GM11168 (cell line): Measurements from ENCODE around the gene HEPHL1.
"Not testable (repeated sequence)": the region's sequence is repeated elsewhere in the genome, so short reads cannot be mapped to it uniquely, and the experiment has no call there.

ENCODE experiments used
- in situ Hi-C: fragments of 300-500 bp; cut with MboI; formaldehyde crosslinking; loops from one replicate; pipeline ENCODE4 v1.12.0; 2022; ENCODE audit warnings: low sequenced_read_pairs; ENCODE audit not compliant: unreplicated experiment

Gene HEPHL1

GRCh38 chr11:94077552-94078293, 56.6 kb downstream of the HEPHL1 start:
- in situ Hi-C loops: no loop called here

GRCh38 chr11:94084164-94084563, 63.0 kb downstream of the HEPHL1 start:
- in situ Hi-C loops: no loop called here

GRCh38 chr11:94088906-94089305, 67.8 kb downstream of the HEPHL1 start:
- in situ Hi-C loops: no loop called here

GRCh38 chr11:94089341-94089740, 68.2 kb downstream of the HEPHL1 start:
- in situ Hi-C loops: no loop called here

GRCh38 chr11:94090401-94090800, 69.2 kb downstream of the HEPHL1 start:
- in situ Hi-C loops: no loop called here

GRCh38 chr11:94091091-94091490, 69.9 kb downstream of the HEPHL1 start:
- in situ Hi-C loops: no loop called here

GRCh38 chr11:94100253-94100652, 79.1 kb downstream of the HEPHL1 start:
- in situ Hi-C loops: no loop called here

GRCh38 chr11:94103471-94103870, 82.3 kb downstream of the HEPHL1 start:
- in situ Hi-C loops: no loop called here

- in situ Hi-C loops: no loop called here
These were observed 83.6 kb downstream of the HEPHL1 start for GRCh38 chr11:94104734-94105133.

- in situ Hi-C loops: no loop called here
These were observed 85.6 kb downstream of the HEPHL1 start for GRCh38 chr11:94106716-94107115.

GRCh38 chr11:94107363-94107762, 86.2 kb downstream of the HEPHL1 start:
- in situ Hi-C loops: no loop called here

GRCh38 chr11:94111241-94111640, 90.1 kb downstream of the HEPHL1 start:
- in situ Hi-C loops: no loop called here

GRCh38 chr11:94111660-94112059, 90.5 kb downstream of the HEPHL1 start:
- in situ Hi-C loops: no loop called here

- in situ Hi-C loops: no loop called here
These were observed 91.2 kb downstream of the HEPHL1 start for GRCh38 chr11:94112206-94112953.

- in situ Hi-C loops: no loop called here
These were observed 96.0 kb downstream of the HEPHL1 start for GRCh38 chr11:94117197-94117574.

GRCh38 chr11:94117871-94118270, 96.7 kb downstream of the HEPHL1 start:
- in situ Hi-C loops: no loop called here

- in situ Hi-C loops: not testable (repeated sequence)
These were observed 98.5 kb downstream of the HEPHL1 start for GRCh38 chr11:94119676-94120075.

GRCh38 chr11:94120516-94120915, 99.4 kb downstream of the HEPHL1 start:
- in situ Hi-C loops: not testable (repeated sequence)

- in situ Hi-C loops: no loop called here
These were observed 99.8 kb downstream of the HEPHL1 start for GRCh38 chr11:94120946-94121345.

- in situ Hi-C loops: no loop called here
These were observed 104.4 kb downstream of the HEPHL1 start for GRCh38 chr11:94125407-94126115.

- in situ Hi-C loops: no loop called here
These were observed 106.5 kb downstream of the HEPHL1 start for GRCh38 chr11:94127638-94128037.
